IMR-90 (cell line): Measurements from ENCODE around the gene GNB4. TPM values are rescaled to one million over a fixed set of nuclear protein-coding genes. Genes with fewer than 3 reads are reported as not detected.

Source experiments
- ATAC-seq: fragments of 200-7000 bp; cut with Tn5 transposase; 2 replicates; pipeline ENCODE4 v1.9.1; 2020; ENCODE audit warnings: low read depth, mild to moderate bottlenecking, moderate library complexity
- BruUV-seq: library from RNA; stranded (reverse); fragments of 400-500 nt; replicated peaks from 2 replicates; lab custom pipeline; 2021; lab: Mats Ljungman, UMichigan
- CTCF ChIA-PET: fragments of 300-600 bp; formaldehyde crosslinking; extraction: SDS; loops from one replicate; lab custom pipeline; 2021; ENCODE audit warnings: antibody characterized with exemption; lab: Yijun Ruan, JAX
- POLR2A ChIA-PET: fragments of 300-600 bp; sonication (Branson Sonifier 250); formaldehyde crosslinking; loops from one replicate; lab custom pipeline; 2022; ENCODE audit warnings: antibody characterized with exemption; ENCODE audit not compliant: unreplicated experiment; lab: Charles Lee
- DNase-seq: peaks from one replicate; pipeline ENCODE4 v3.0.0; 2013
- H2AFZ ChIP-seq: replicated peaks from 2 replicates; pipeline ENCODE3; 2013; ENCODE audit warnings: low read length, mild to moderate bottlenecking; ENCODE audit not compliant: poor library complexity
- H2AK5ac ChIP-seq: 2 replicates; pipeline ENCODE4 v1.6.1; 2013; ENCODE audit warnings: low read depth, low read length, inconsistent platforms
- H2AK9ac ChIP-seq: replicated peaks from 2 replicates; pipeline ENCODE3; 2013; ENCODE audit warnings: mild to moderate bottlenecking, low read depth, low read length, moderate library complexity; ENCODE audit not compliant: poor library complexity
- H2BK120ac ChIP-seq: 2 replicates; pipeline ENCODE4 v1.6.1; 2013; ENCODE audit warnings: low read depth, low read length, inconsistent platforms
- H2BK15ac ChIP-seq: 3 replicates; pipeline ENCODE4 v1.6.1; 2013; ENCODE audit warnings: low read depth, low read length, inconsistent platforms
- H2BK20ac ChIP-seq: 2 replicates; pipeline ENCODE4 v1.6.1; 2013; ENCODE audit warnings: low read depth, mild to moderate bottlenecking, inconsistent platforms, low read length, moderate library complexity
- H2BK5ac ChIP-seq: 2 replicates; pipeline ENCODE4 v1.6.1; 2013; ENCODE audit warnings: mild to moderate bottlenecking, low read depth, low read length, inconsistent platforms; ENCODE audit not compliant: poor library complexity, severe bottlenecking
- H3K14ac ChIP-seq: replicated peaks from 2 replicates; pipeline ENCODE4 v1.6.1; 2013; ENCODE audit warnings: low read depth, low read length, inconsistent platforms
- H3K18ac ChIP-seq: 2 replicates; pipeline ENCODE4 v1.6.1; 2013; ENCODE audit warnings: low read depth, low read length, control low read depth
- H3K23ac ChIP-seq: 2 replicates; pipeline ENCODE4 v1.6.1; 2013; ENCODE audit warnings: low read depth, low read length, inconsistent platforms
- H3K27ac ChIP-seq: 2 replicates; pipeline ENCODE4 v1.5.1; 2013; ENCODE audit warnings: mild to moderate bottlenecking, control low read depth, low read length; ENCODE audit not compliant: insufficient read depth
- H3K27me3 ChIP-seq: 2 replicates; pipeline ENCODE4 v1.6.1; 2013; ENCODE audit warnings: low read length; ENCODE audit not compliant: control insufficient read depth, insufficient read depth
- H3K36me3 ChIP-seq: 2 replicates; pipeline ENCODE4 v1.6.1; 2013; ENCODE audit warnings: low read length, mixed read lengths; ENCODE audit not compliant: control insufficient read depth, insufficient read depth
- H3K4ac ChIP-seq: 2 replicates; pipeline ENCODE4 v1.6.1; 2013; ENCODE audit warnings: low read depth, low read length, inconsistent platforms
- H3K4me1 ChIP-seq: 2 replicates; pipeline ENCODE4 v1.6.1; 2013; ENCODE audit warnings: low read length, mixed read lengths; ENCODE audit not compliant: control insufficient read depth, insufficient read depth
- H3K4me2 ChIP-seq: 2 replicates; pipeline ENCODE4 v1.6.1; 2013; ENCODE audit warnings: low read depth, mild to moderate bottlenecking, control low read depth, low read length, moderate library complexity
- H3K4me3 ChIP-seq: 2 replicates; pipeline ENCODE4 v1.5.1; 2013; ENCODE audit warnings: low read depth, mild to moderate bottlenecking, control low read depth, low read length, moderate library complexity; ENCODE audit not compliant: insufficient read depth
- H3K56ac ChIP-seq: 2 replicates; pipeline ENCODE4 v1.6.1; 2013; ENCODE audit warnings: low read length, inconsistent platforms; ENCODE audit not compliant: insufficient read depth; ENCODE audit errors: extremely low read depth
- H3K79me1 ChIP-seq, 2 experiments: 2 replicates each; pipeline ENCODE4 v1.6.1; 2013; ENCODE audit warnings: low read length in 2 of 2, inconsistent platforms in 1 of 2, low read depth in 1 of 2
- H3K9ac ChIP-seq: 2 replicates; pipeline ENCODE4 v1.6.1; 2013; ENCODE audit warnings: low read depth, low read length, control low read depth
- H3K9me1 ChIP-seq: 2 replicates; pipeline ENCODE4 v1.6.1; 2013; ENCODE audit warnings: low read length, inconsistent platforms; ENCODE audit not compliant: insufficient read depth
- H3K9me3 ChIP-seq: 2 replicates; pipeline ENCODE4 v1.6.1; 2013; ENCODE audit warnings: low read length; ENCODE audit not compliant: control insufficient read depth, insufficient read depth
- H4K20me1 ChIP-seq: 2 replicates; pipeline ENCODE4 v1.6.1; 2013; ENCODE audit warnings: low read length, inconsistent platforms; ENCODE audit not compliant: insufficient read depth
- H4K5ac ChIP-seq: 2 replicates; pipeline ENCODE4 v1.6.1; 2013; ENCODE audit warnings: mild to moderate bottlenecking, low read depth, low read length, control low read depth
- H4K8ac ChIP-seq, 2 experiments: 2 replicates each; pipeline ENCODE4 v1.6.1; 2013; ENCODE audit warnings: low read depth in 2 of 2, low read length in 2 of 2, control low read depth in 1 of 2, inconsistent platforms in 1 of 2
- H4K91ac ChIP-seq: 2 replicates; pipeline ENCODE4 v1.6.1; 2013; ENCODE audit warnings: low read depth, low read length, inconsistent platforms; ENCODE audit not compliant: insufficient read depth
- CTCF ChIP-seq: conservative IDR thresholded peaks from 2 replicates; pipeline ENCODE4 v1.5.1; 2012; ENCODE audit warnings: mild to moderate bottlenecking, low read depth, low read length, improper control_type of control experiment
- MAFK ChIP-seq: IDR thresholded peaks from 2 replicates; pipeline ENCODE4 v1.6.1; 2012; ENCODE audit warnings: low read depth, low read length, improper control_type of control experiment
- MXI1 ChIP-seq: IDR thresholded peaks from 2 replicates; pipeline ENCODE4 v1.6.1; 2012; ENCODE audit warnings: low read depth, mild to moderate bottlenecking, low read length, moderate library complexity, borderline replicate concordance
- NFE2L2 ChIP-seq: fragments of 150-350 bp; IDR thresholded peaks from 2 replicates; pipeline ENCODE4 v1.6.1; 2016; ENCODE audit warnings: low read depth, mild to moderate bottlenecking, low read length
- POLR2A ChIP-seq: IDR thresholded peaks from 2 replicates; pipeline ENCODE4 v1.6.1; 2012; ENCODE audit warnings: mild to moderate bottlenecking, low read depth, low read length
- WGBS, 2 experiments: methylation state at CpG; one replicate each; pipeline versions ENCODE4 v1.1.5 to v1.1.7; 2013; ENCODE audit warnings: missing lambda C conversion rate in 2 of 2; ENCODE audit not compliant: insufficient read length in 1 of 2; ENCODE audit errors: extremely low coverage in 2 of 2; 5-methylcytosine and 5-hydroxymethylcytosine counted together
- dilution Hi-C: fragments of 300-500 bp; cut with HindIII; formaldehyde crosslinking; loops from one replicate; pipeline ENCODE4 v1.14.3; 2018; ENCODE audit warnings: low sequenced_read_pairs; ENCODE audit not compliant: unreplicated experiment
- in situ Hi-C: fragments of 300-500 bp; cut with MboI; formaldehyde crosslinking; loops from 3 replicates; pipeline ENCODE4 v1.14.3; 2019; ENCODE audit warnings: low sequenced_read_pairs, inconsistent platforms, mixed read lengths
- intact Hi-C: fragments of 100-400 bp; cut with micrococcal nuclease; formaldehyde crosslinking; loops from 2 replicates; pipeline ENCODE4 v1.10.0; 2022
- polyA plus RNA-seq, 3 experiments: library from polyadenylated mRNA; depleted of rRNA; stranded (reverse); fragments of >200 nt; gene quantifications; 2 replicates each; pipeline ENCODE4 v1.2.3, GENCODE V29; 2012; ENCODE audit warnings: low replicate concordance in 1 of 3
- total RNA-seq: library from RNA; depleted of rRNA; stranded (reverse); fragments of >200 nt; gene quantifications from 2 replicates; pipeline ENCODE4 v1.2.3, GENCODE V29; 2012

GNB4 gene
- total and polyA plus RNA-seq, 2 of the 4 experiments (the other 2 are of a cell fraction), result 22.1 to 112 TPM

GRCh38 chr3:179452872-179453271, 1.6 kb upstream of the GNB4 start:
- H3K9me1 ChIP-seq, result peaks cover 1% of the 10 kb centered on the region
- no peak overlapping the region for H4K91ac ChIP-seq
- no peak overlapping the region for H2AK5ac ChIP-seq
- H3K56ac ChIP-seq, result no peak overlapping the region
- no peak overlapping the region for H3K4me3 ChIP-seq
- WGBS, 2 experiments, result 100% methylated on average over 2 of the region's 8 CpGs; no CpG with 5 or more reads in 1 of the 2 experiments
- no peaks in the 10 kb centered on the region for H3K27me3 ChIP-seq
- ChIA-PET POLR2A (no interaction called here), CTCF (no interaction called here)
- H2AK9ac ChIP-seq, result no peak overlapping the region
- 0 out of 2 replicates have a peak, but pooled peaks cover under 1% of the 10 kb centered on the region for H3K36me3 ChIP-seq
- no peak overlapping the region; the same call in 1 of the 2 replicates for H2BK20ac ChIP-seq
- 0 out of 2 replicates have a peak overlapping the region, but pooled peaks have one; percentile 37 for H2BK120ac ChIP-seq
- dilution Hi-C loops, result no loop called here
- in situ Hi-C loops, result no loop called here
- H3K14ac ChIP-seq, result no peak overlapping the region
- no peaks in the 10 kb centered on the region for H3K9me3 ChIP-seq
- no peak overlapping the region for H3K27ac ChIP-seq
- no peak overlapping the region for H2AFZ ChIP-seq
- no peak for TF ChIP-seq NFE2L2
- TF ChIP-seq MXI1, result no peak
- no peak for TF ChIP-seq MAFK
- TF ChIP-seq POLR2A, result no peak
- TF ChIP-seq CTCF, result no peak
- no peak overlapping the region for H2BK15ac ChIP-seq
- ATAC-seq, result no peak
- H3K4ac ChIP-seq, result no peak overlapping the region
- no TSS peak for BruUV-seq
- peaks cover 9% of the 10 kb centered on the region; the same call in 1 of the 2 replicates for H4K20me1 ChIP-seq
- 0 out of 2 replicates have a peak overlapping the region, but pooled peaks have one; percentile 28 for H4K5ac ChIP-seq
- intact Hi-C loops, result loop anchor here (1.0 kb wide), 1 partner anchor 74 kb away; no protein-coding TSS in a partner anchor
- peak overlapping the region in 1 of 2 experiments; percentile 54; a peak in 2 of 4 replicates for H4K8ac ChIP-seq
- no peak overlapping the region for H3K23ac ChIP-seq
- no peak overlapping the region for H3K4me2 ChIP-seq
- H2BK5ac ChIP-seq, result no peak overlapping the region
- H3K79me1 ChIP-seq, result peaks cover 0 to 4% of the 10 kb centered on the region in 2 experiments; a peak in 2 of 4 replicates
- DNase-seq, result no peak
- peaks cover 3% of the 10 kb centered on the region for H3K4me1 ChIP-seq
- H3K18ac ChIP-seq, result peak overlapping the region; percentile 26; the same call in 1 of the 2 replicates
- no peak overlapping the region for H3K9ac ChIP-seq
